ENCODE measurements around the gene ZKSCAN5. TPM values are rescaled to one million over a fixed set of nuclear protein-coding genes. Genes with fewer than 3 reads are reported as not detected.
A peak's percentile ranks its signal among the peaks of the same experiment; 100 is the strongest.

Gene ZKSCAN5
- total and polyA plus RNA-seq, 2 experiments from 2014 or later: 4.6 to 13.4 TPM

DNA sequence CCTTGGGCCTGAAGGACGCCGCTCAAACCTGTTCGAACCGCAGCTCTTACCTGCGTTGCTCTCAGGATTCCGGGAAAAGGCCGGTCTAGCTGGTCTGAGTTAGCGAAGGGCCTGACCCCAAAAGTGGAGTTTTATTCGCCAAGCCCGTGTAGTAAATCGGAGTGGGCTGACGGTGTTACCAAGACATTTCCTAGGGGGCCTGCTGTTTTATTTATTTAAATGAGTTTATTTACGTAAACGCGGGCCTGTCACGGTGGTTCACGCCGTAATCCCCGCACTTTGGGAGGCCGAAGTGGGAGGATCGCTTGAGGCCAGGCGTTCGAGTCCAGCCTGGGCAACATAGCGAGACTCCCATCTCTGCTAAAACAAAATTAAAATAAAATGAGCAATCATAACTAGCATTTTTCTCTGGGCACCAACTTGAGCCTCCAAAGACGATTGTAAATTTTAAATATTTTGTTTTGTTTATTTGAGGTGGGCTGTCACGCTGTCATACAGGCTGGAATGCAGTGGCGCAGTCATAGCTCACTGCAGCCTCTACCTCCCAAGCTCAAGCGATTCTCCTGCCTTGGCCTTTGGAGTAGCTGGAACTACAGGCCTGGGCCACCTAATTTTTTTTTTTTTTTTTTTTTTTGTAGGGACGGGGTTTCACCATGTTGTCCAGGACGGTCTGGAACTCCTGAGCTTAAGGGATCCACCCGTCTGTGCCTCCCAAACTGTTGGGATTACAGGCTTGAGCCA is 54.9 kb downstream of the ZKSCAN5 start:
- Histone ChIP-seq H3K4me3 (peak overlapping the region; percentile 99), H3K27ac (ENCODE audit: low read depth) (peak overlapping the region; percentile 96), H3K4me1 (ENCODE audit: insufficient read depth) (peaks cover 7% of the 10 kb centered on the region), H3K79me2 (replicated peaks; ENCODE audit: insufficient read depth) (peaks cover 49% of the 10 kb centered on the region), H4K20me1 (replicated peaks; ENCODE audit: insufficient read depth) (peaks cover 20% of the 10 kb centered on the region), H3K27me3 (ENCODE audit: insufficient read depth) (no peaks in the 10 kb centered on the region), H3K9me2 (ENCODE audit: insufficient read depth) (no peaks in the 10 kb centered on the region), H3F3A (replicated peaks; ENCODE audit: low read depth) (peaks cover 29% of the 10 kb centered on the region), H3K36me3 (ENCODE audit: insufficient read depth) (peaks cover 28% of the 10 kb centered on the region), H2AFZ (peak overlapping the region; percentile 92), H3K4me2 (peak overlapping the region; percentile 98)
- Mint-ChIP-seq H3K4me1 (peaks cover 4% of the 10 kb centered on the region), H3K36me3 (ENCODE audit: low read depth) (peaks cover 45% of the 10 kb centered on the region), H3K27me3 (ENCODE audit: insufficient read depth, low read depth, poor library complexity) (peaks cover 11% of the 10 kb centered on the region), H3K27ac (peak overlapping the region; percentile 92), H3K9me3 (no peaks in the 10 kb centered on the region), H3K4me3 (peak overlapping the region; percentile 98)
- ATAC-seq: no peak
- DNase-seq (ENCODE audit: low spot score): peak; percentile 62
- TF ChIP-seq, protein P1, sequence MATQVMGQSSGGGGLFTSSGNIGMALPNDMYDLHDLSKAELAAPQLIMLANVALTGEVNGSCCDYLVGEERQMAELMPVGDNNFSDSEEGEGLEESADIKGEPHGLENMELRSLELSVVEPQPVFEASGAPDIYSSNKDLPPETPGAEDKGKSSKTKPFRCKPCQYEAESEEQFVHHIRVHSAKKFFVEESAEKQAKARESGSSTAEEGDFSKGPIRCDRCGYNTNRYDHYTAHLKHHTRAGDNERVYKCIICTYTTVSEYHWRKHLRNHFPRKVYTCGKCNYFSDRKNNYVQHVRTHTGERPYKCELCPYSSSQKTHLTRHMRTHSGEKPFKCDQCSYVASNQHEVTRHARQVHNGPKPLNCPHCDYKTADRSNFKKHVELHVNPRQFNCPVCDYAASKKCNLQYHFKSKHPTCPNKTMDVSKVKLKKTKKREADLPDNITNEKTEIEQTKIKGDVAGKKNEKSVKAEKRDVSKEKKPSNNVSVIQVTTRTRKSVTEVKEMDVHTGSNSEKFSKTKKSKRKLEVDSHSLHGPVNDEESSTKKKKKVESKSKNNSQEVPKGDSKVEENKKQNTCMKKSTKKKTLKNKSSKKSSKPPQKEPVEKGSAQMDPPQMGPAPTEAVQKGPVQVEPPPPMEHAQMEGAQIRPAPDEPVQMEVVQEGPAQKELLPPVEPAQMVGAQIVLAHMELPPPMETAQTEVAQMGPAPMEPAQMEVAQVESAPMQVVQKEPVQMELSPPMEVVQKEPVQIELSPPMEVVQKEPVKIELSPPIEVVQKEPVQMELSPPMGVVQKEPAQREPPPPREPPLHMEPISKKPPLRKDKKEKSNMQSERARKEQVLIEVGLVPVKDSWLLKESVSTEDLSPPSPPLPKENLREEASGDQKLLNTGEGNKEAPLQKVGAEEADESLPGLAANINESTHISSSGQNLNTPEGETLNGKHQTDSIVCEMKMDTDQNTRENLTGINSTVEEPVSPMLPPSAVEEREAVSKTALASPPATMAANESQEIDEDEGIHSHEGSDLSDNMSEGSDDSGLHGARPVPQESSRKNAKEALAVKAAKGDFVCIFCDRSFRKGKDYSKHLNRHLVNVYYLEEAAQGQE (IDR thresholded peaks at IDR 0.05; ENCODE audit: unreplicated experiment): no peak
- TF ChIP-seq, protein P2, sequence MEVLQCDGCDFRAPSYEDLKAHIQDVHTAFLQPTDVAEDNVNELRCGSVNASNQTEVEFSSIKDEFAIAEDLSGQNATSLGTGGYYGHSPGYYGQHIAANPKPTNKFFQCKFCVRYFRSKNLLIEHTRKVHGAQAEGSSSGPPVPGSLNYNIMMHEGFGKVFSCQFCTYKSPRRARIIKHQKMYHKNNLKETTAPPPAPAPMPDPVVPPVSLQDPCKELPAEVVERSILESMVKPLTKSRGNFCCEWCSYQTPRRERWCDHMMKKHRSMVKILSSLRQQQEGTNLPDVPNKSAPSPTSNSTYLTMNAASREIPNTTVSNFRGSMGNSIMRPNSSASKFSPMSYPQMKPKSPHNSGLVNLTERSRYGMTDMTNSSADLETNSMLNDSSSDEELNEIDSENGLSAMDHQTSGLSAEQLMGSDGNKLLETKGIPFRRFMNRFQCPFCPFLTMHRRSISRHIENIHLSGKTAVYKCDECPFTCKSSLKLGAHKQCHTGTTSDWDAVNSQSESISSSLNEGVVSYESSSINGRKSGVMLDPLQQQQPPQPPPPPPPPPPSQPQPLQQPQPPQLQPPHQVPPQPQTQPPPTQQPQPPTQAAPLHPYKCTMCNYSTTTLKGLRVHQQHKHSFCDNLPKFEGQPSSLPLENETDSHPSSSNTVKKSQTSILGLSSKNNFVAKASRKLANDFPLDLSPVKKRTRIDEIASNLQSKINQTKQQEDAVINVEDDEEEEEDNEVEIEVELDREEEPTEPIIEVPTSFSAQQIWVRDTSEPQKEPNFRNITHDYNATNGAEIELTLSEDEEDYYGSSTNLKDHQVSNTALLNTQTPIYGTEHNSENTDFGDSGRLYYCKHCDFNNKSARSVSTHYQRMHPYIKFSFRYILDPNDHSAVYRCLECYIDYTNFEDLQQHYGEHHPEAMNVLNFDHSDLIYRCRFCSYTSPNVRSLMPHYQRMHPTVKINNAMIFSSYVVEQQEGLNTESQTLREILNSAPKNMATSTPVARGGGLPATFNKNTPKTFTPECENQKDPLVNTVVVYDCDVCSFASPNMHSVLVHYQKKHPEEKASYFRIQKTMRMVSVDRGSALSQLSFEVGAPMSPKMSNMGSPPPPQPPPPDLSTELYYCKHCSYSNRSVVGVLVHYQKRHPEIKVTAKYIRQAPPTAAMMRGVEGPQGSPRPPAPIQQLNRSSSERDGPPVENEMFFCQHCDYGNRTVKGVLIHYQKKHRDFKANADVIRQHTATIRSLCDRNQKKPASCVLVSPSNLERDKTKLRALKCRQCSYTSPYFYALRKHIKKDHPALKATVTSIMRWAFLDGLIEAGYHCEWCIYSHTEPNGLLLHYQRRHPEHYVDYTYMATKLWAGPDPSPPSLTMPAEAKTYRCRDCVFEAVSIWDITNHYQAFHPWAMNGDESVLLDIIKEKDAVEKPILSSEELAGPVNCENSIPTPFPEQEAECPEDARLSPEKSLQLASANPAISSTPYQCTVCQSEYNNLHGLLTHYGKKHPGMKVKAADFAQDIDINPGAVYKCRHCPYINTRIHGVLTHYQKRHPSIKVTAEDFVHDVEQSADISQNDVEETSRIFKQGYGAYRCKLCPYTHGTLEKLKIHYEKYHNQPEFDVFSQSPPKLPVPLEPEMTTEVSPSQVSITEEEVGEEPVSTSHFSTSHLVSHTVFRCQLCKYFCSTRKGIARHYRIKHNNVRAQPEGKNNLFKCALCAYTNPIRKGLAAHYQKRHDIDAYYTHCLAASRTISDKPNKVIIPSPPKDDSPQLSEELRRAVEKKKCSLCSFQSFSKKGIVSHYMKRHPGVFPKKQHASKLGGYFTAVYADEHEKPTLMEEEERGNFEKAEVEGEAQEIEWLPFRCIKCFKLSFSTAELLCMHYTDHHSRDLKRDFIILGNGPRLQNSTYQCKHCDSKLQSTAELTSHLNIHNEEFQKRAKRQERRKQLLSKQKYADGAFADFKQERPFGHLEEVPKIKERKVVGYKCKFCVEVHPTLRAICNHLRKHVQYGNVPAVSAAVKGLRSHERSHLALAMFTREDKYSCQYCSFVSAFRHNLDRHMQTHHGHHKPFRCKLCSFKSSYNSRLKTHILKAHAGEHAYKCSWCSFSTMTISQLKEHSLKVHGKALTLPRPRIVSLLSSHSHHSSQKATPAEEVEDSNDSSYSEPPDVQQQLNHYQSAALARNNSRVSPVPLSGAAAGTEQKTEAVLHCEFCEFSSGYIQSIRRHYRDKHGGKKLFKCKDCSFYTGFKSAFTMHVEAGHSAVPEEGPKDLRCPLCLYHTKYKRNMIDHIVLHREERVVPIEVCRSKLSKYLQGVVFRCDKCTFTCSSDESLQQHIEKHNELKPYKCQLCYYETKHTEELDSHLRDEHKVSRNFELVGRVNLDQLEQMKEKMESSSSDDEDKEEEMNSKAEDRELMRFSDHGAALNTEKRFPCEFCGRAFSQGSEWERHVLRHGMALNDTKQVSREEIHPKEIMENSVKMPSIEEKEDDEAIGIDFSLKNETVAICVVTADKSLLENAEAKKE (CRISPR knock-in tag; IDR thresholded peaks at IDR 0.05): no peak
- no peak for TF ChIP-seq EZH2 (IDR thresholded peaks at IDR 0.05; ENCODE audit: low read depth, unreplicated experiment)
